Peyer's patch (tissue), 4 donors: Measurements from ENCODE around the gene AK4. TPM values are rescaled to one million over a fixed set of nuclear protein-coding genes. Genes with fewer than 3 reads are reported as not detected.

Experiments used
- DNase-seq, 3 donors: peaks; one replicate each; pipeline ENCODE4 v3.0.0-alpha.2; 2017 to 2019
- H3K27ac ChIP-seq, 4 donors: fragments of 200-600 bp; sonication (generic); one replicate each; pipeline ENCODE4 v1.5.1; 2016 to 2019
- H3K27me3 ChIP-seq, 2 donors: fragments of 200-600 bp; sonication (generic); one replicate each; pipeline ENCODE4 v1.5.1; 2019
- H3K36me3 ChIP-seq, 3 donors: fragments of 200-600 bp; sonication (generic); one replicate each; pipeline ENCODE4 v1.5.1; 2016 to 2019
- H3K4me1 ChIP-seq, 4 donors: fragments of 200-600 bp; sonication (generic); one replicate each; pipeline ENCODE4 v1.5.1; 2016 to 2019
- H3K4me3 ChIP-seq, 4 donors: fragments of 200-600 bp; sonication (generic); 1 replicate in 3 of 4; 2 replicates in 1 of 4; pipeline ENCODE4 v1.5.1; 2016 to 2019; ENCODE audit warnings: mild to moderate bottlenecking in 1 of 4
- H3K9me3 ChIP-seq, 4 donors: fragments of 200-600 bp; sonication (generic); one replicate each; pipeline ENCODE4 v1.5.1; 2016 to 2019; ENCODE audit warnings: mild to moderate bottlenecking in 1 of 4
- POLR2A ChIP-seq, 2 donors: fragments of 450-650 bp; IDR thresholded peaks; one replicate each; pipeline ENCODE4 v1.5.1; 2017; ENCODE audit warnings: antibody characterized with exemption in 2 of 2, mild to moderate bottlenecking in 2 of 2, moderate library complexity in 2 of 2
- total RNA-seq, 4 donors: library from RNA; depleted of rRNA; stranded (reverse); fragments of >200 nt; gene quantifications; one replicate each; pipeline ENCODE4 v1.1.0, GENCODE V29; 2016
- TF ChIP-seq, protein P1 (sequence below), 6 experiments: fragments of 450-650 bp in 4 of 6; fragments of 200-600 bp in 2 of 6; sonication (generic) in 1 of 6; IDR thresholded peaks; one replicate each; pipeline ENCODE4 v1.5.1; 2017 to 2019; ENCODE audit warnings: antibody characterized with exemption in 6 of 6, mild to moderate bottlenecking in 3 of 6, moderate library complexity in 1 of 6

The AK4 gene
- total RNA-seq, 4 donors from 2014 or later, result 4.8 to 12.2 (median 6.8) TPM

DNA sequence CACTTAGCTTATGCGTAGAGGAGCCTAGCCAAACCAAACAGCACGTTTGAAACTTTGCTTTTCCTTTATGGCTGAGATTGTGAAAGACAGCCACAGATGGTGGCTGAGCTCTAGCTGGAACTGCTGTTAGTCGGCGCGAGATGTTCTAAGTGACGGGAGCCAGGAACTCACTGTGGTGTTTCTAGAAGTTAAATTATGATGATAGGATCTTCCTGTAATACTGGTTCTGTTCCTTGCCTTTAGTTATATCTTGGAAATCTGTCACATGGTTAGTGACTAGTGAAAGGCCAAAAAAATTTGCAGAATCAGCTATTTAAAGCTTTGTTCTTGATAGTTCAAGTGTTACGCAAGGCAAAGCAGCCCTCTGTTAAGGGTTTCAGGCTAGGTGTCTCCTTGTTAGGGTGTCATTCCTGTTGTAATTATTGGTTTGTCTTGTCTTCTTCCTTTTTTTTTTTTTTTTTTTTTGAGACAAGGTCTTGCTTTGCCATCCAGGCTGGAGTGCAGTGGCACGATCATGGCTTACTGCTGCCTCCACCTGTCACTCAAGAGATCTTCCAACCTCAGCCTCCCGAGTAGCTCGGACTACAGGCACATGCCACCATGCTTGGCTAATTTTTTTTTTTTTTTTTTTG is 22.6 kb downstream of the AK4 start:
- H3K27me3 ChIP-seq, result no peaks in the 10 kb centered on the region
- H3K4me3 ChIP-seq, result no peak overlapping the region
- H3K9me3 ChIP-seq, result no peaks in the 10 kb centered on the region
- TF ChIP-seq, protein P1, sequence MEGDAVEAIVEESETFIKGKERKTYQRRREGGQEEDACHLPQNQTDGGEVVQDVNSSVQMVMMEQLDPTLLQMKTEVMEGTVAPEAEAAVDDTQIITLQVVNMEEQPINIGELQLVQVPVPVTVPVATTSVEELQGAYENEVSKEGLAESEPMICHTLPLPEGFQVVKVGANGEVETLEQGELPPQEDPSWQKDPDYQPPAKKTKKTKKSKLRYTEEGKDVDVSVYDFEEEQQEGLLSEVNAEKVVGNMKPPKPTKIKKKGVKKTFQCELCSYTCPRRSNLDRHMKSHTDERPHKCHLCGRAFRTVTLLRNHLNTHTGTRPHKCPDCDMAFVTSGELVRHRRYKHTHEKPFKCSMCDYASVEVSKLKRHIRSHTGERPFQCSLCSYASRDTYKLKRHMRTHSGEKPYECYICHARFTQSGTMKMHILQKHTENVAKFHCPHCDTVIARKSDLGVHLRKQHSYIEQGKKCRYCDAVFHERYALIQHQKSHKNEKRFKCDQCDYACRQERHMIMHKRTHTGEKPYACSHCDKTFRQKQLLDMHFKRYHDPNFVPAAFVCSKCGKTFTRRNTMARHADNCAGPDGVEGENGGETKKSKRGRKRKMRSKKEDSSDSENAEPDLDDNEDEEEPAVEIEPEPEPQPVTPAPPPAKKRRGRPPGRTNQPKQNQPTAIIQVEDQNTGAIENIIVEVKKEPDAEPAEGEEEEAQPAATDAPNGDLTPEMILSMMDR (IDR thresholded peaks at IDR 0.05), result no peak
- TF ChIP-seq POLR2A (IDR thresholded peaks at IDR 0.05), result no peak
- H3K36me3 ChIP-seq, result no peaks in the 10 kb centered on the region
- no peaks in the 10 kb centered on the region for H3K4me1 ChIP-seq
- no peak for DNase-seq
- H3K27ac ChIP-seq, result no peak overlapping the region

GRCh38 chr1:65172936-65173690 is 25.1 kb downstream of the AK4 start:
- no peaks in the 10 kb centered on the region for H3K36me3 ChIP-seq
- DNase-seq, result no peak
- H3K9me3 ChIP-seq, result no peaks in the 10 kb centered on the region
- TF ChIP-seq POLR2A (IDR thresholded peaks at IDR 0.05), result no peak
- TF ChIP-seq, protein P1 (IDR thresholded peaks at IDR 0.05), result no peak
- no peak overlapping the region for H3K27ac ChIP-seq
- no peaks in the 10 kb centered on the region for H3K27me3 ChIP-seq
- H3K4me1 ChIP-seq, result no peaks in the 10 kb centered on the region
- H3K4me3 ChIP-seq, result no peak overlapping the region

GRCh38 chr1:65174585-65174984 is 26.6 kb downstream of the AK4 start:
- Histone ChIP-seq H3K9me3 (no peaks in the 10 kb centered on the region), H3K4me3 (no peak overlapping the region), H3K27ac (no peak overlapping the region), H3K27me3 (no peaks in the 10 kb centered on the region), H3K4me1 (no peaks in the 10 kb centered on the region), H3K36me3 (no peaks in the 10 kb centered on the region)
- TF ChIP-seq POLR2A (IDR thresholded peaks at IDR 0.05), result no peak
- TF ChIP-seq, protein P1 (IDR thresholded peaks at IDR 0.05), result no peak
- DNase-seq, result peak in 1 of 3 donors; percentile 57

- no peaks in the 10 kb centered on the region for H3K9me3 ChIP-seq
- no peaks in the 10 kb centered on the region for H3K4me1 ChIP-seq
- H3K4me3 ChIP-seq, result no peak overlapping the region
- no peaks in the 10 kb centered on the region for H3K36me3 ChIP-seq
- H3K27me3 ChIP-seq, result no peaks in the 10 kb centered on the region
- DNase-seq, result no peak
- no peak for TF ChIP-seq POLR2A (IDR thresholded peaks at IDR 0.05)
- TF ChIP-seq, protein P1 (IDR thresholded peaks at IDR 0.05), result no peak
- peak overlapping the region in 2 of 4 donors; percentile 28 to 31 for H3K27ac ChIP-seq
These were observed 27.4 kb downstream of the AK4 start for GRCh38 chr1:65175171-65176055.

DNA sequence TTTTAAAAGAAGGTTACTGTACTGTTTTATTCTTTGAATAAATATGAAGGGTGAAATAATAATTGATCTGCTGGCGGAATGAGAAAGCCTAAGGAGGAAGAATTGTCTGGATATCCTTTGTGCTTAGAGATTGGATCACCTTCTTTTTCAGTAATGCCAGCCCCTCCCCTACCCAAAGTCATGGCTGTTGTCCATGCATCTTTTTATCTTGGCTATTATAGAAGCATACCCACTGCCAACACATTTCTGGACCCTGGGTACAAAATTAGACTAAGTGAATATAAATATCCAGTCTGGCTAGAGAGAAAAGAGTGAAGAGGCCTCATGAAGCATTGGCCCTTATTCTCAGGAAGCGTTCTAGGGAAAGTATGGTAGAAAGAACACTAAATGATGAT is 28.1 kb downstream of the AK4 start:
- no peaks in the 10 kb centered on the region for H3K4me1 ChIP-seq
- no peaks in the 10 kb centered on the region for H3K27me3 ChIP-seq
- TF ChIP-seq, protein P1 (IDR thresholded peaks at IDR 0.05), result no peak
- no peak for TF ChIP-seq POLR2A (IDR thresholded peaks at IDR 0.05)
- H3K36me3 ChIP-seq, result no peaks in the 10 kb centered on the region
- no peak overlapping the region for H3K4me3 ChIP-seq
- DNase-seq, result no peak
- H3K27ac ChIP-seq, result no peak overlapping the region
- H3K9me3 ChIP-seq, result no peaks in the 10 kb centered on the region
